GM18951 (cell line): Measurements from ENCODE around the gene SLC44A5.
"Not testable (repeated sequence)": the region's sequence is repeated elsewhere in the genome, so short reads cannot be mapped to it uniquely, and the experiment has no call there.

Source experiments
- POLR2A ChIP-seq: IDR thresholded peaks from 4 replicates; pipeline ENCODE4 v1.6.1; 2011; ENCODE audit warnings: mild to moderate bottlenecking; ENCODE audit not compliant: insufficient read length, insufficient read depth; ENCODE audit errors: extremely low read depth
- in situ Hi-C: fragments of 300-500 bp; cut with MboI; formaldehyde crosslinking; loops from one replicate; pipeline ENCODE4 v1.12.0; 2022; ENCODE audit warnings: low sequenced_read_pairs, mixed read lengths, inconsistent platforms; ENCODE audit not compliant: unreplicated experiment

Gene SLC44A5

GRCh38 chr1:75487399-75487798 is 123.5 kb downstream of the SLC44A5 start:
- in situ Hi-C loops, result no loop called here
- TF ChIP-seq POLR2A, result no peak

- TF ChIP-seq POLR2A, result no peak
- in situ Hi-C loops, result no loop called here
Measured at GRCh38 chr1:75484789-75485188, 126.1 kb downstream of the SLC44A5 start.

GRCh38 chr1:75482951-75483350 is 128.0 kb downstream of the SLC44A5 start:
- no peak for TF ChIP-seq POLR2A
- in situ Hi-C loops, result no loop called here

- in situ Hi-C loops, result not testable (repeated sequence)
Measured at GRCh38 chr1:75476486-75476885, 134.4 kb downstream of the SLC44A5 start.

- no peak for TF ChIP-seq POLR2A
- in situ Hi-C loops, result no loop called here
Measured at GRCh38 chr1:75475696-75476095, 135.2 kb downstream of the SLC44A5 start.

- in situ Hi-C loops, result no loop called here
- no peak for TF ChIP-seq POLR2A
Measured at GRCh38 chr1:75472971-75473603, 137.8 kb downstream of the SLC44A5 start.

- no peak for TF ChIP-seq POLR2A
- in situ Hi-C loops, result no loop called here
Measured at GRCh38 chr1:75472089-75472970, 138.6 kb downstream of the SLC44A5 start.

- no peak for TF ChIP-seq POLR2A
- in situ Hi-C loops, result no loop called here
Measured at GRCh38 chr1:75471252-75471651, 139.7 kb downstream of the SLC44A5 start.

GRCh38 chr1:75470448-75470847 is 140.5 kb downstream of the SLC44A5 start:
- in situ Hi-C loops, result no loop called here
- TF ChIP-seq POLR2A, result no peak

GRCh38 chr1:75469586-75470173 is 141.2 kb downstream of the SLC44A5 start:
- in situ Hi-C loops, result no loop called here

GRCh38 chr1:75461808-75462325 is 149.0 kb downstream of the SLC44A5 start:
- in situ Hi-C loops, result no loop called here
- no peak for TF ChIP-seq POLR2A

More at GRCh38 chr1:75469586-75470173, 141.2 kb downstream of the SLC44A5 start:
- TF ChIP-seq POLR2A, result no peak

- no peak for TF ChIP-seq POLR2A
- in situ Hi-C loops, result no loop called here
Measured at GRCh38 chr1:75449998-75450397, 160.9 kb downstream of the SLC44A5 start.

- no peak for TF ChIP-seq POLR2A
- in situ Hi-C loops, result no loop called here
Measured at GRCh38 chr1:75444220-75444619, 166.7 kb downstream of the SLC44A5 start.
